NOMO-1 treated with DMSO at 0.1 percent for 48 hours (cell line): ENCODE results near the gene STING1.
"Not testable (repeated sequence)": the region's sequence is repeated elsewhere in the genome, so short reads cannot be mapped to it uniquely, and the experiment has no call there.

Experiments
- DNase-seq: peaks from one replicate; lab custom pipeline; 2025; ENCODE audit not compliant: unreplicated experiment; lab: John Stamatoyannopoulos, UW

The STING1 gene

DNA sequence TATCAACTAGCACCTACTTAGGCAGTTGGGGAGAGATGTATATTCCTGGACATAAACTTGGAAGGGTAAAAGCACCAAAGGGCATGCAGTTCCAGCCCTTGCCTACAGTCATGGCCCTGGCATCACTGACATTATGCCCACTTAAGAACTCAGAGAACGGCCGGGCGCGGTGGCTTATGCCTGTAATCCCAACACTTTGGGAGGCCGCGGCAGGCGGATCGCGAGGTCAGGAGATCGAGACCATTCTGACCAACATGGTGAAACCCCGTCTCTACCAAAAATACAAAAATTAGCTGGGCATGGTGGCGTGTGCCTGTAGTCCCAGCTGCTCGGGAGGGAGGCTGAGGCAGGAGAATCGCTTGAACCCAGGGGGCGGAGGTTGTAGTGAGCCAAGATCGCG, 42.1 kb downstream of the STING1 start:
- not testable (repeated sequence) for DNase-seq

DNA sequence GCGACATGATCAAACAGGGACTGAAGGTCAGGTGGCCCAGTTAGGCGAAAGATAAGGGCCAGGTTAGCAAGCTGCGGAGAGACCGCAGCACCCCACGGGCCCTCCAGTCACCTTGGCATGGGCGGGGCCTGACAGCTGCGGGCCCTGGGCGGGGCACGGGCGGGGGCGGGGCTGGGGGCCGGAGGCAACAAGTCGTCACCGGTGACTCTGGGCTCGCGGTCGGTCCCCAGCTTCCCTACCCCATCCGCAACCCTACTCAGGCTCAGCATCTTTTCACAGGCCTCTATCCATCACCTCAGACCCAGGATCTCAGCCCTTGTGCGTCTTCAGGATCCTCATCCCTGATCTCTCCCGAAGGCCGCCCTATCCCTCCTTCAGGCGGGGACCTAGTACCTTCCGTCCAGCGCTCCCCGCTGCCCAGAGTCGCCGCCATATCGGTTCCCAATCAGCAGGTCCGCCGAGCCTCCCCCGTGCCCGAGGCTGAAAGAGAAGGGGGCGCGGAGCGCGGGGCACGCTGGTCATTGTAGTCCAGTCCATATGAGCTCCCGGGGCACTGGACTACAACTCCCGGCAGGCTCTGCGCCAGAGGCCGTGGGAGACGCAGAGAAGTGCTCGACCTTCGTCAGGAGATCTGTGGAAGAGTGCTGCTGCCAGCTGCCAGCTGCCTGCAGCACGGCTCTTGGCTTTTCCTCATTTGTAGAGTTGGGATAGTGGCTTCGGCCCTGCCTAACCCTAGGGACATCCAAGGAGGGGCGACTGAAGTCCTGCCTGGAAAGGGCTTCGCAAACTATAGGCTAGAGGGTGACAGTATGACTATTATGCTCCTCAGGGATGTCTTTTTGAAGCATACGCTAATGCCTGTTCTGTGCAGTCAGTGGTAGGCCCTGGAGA, 43.3 kb downstream of the STING1 start, which contains the start of gene DNAJC18:
Gene DNAJC18, minus strand, starts transcription at position 513 of the 891 bp plus-strand sequence. Its CDS starts 80 bp downstream, at position 433.
- DNase-seq, result peak; percentile 85

DNA sequence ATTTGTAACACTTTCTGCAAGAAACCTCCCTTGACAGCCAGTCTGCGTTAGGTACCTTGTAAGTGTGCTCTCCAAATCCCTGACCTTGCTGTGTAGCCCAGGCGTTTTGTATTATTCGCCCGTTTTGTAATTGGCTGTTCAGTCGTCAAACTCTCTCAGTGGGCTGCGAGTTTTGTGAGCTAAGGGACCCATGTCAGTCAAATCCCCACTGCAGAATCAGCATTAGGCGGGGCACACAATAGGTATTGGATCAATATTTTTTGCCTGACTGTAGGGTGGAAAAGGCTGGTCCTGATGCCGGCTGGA, 43.9 kb downstream of the STING1 start:
- DNase-seq, result no peak

DNA sequence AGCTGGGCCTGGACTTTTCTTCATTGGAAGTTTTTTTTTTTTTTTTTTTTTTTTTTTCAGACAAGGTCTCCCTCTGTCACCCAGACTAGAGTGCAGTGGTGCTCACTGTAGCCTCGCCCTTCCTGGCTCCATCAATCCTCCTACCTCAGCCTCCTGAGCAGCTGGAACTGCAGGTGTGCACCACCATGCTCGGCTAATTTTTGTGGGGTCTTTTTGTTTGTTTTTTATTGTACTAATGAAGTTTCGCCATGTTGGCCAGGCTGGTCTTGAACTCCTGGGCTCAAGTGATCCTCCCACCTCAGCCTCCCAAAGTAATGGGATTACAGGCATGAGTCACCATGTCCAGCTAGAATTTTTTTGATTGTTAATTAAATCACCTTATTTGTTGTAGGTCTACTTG, 46.9 kb downstream of the STING1 start:
- no peak for DNase-seq

DNA sequence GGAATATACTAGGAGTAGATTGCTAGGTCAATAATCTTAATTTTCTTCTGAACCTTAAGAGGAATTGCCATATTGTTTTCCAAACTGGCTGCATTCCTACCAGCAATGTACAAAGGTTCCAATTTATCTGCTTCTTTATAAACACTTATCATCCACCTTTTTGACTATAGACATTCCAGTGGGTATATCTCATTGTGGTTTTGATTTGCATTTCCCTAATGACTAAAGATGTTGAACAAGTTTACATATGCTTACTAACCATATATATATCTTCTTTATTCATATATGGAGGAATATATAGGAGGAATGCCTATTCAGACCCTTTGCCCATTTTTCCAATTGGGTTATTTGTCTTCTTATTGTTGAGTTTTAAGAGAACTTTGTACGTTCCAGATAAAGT, 50.9 kb downstream of the STING1 start:
- no peak for DNase-seq

DNA sequence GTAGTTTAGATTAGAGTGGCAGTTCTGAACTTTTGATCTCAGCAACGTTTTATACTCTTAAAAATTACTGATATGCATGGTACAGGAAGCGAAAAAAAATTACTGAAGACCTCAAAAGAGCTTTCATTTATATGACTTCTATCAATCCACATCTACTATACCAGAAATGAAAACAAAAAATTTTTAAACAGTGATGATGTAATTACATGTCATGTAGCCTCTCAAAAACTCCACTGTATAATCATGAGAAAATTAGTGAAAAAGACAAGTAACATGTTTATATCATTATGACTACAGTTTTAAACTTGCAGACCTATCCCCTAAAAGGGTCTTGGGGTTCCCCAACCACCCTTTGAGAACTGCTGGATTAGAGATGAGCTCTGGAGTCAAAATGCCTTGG, 52.5 kb downstream of the STING1 start:
- DNase-seq, result no peak

DNA sequence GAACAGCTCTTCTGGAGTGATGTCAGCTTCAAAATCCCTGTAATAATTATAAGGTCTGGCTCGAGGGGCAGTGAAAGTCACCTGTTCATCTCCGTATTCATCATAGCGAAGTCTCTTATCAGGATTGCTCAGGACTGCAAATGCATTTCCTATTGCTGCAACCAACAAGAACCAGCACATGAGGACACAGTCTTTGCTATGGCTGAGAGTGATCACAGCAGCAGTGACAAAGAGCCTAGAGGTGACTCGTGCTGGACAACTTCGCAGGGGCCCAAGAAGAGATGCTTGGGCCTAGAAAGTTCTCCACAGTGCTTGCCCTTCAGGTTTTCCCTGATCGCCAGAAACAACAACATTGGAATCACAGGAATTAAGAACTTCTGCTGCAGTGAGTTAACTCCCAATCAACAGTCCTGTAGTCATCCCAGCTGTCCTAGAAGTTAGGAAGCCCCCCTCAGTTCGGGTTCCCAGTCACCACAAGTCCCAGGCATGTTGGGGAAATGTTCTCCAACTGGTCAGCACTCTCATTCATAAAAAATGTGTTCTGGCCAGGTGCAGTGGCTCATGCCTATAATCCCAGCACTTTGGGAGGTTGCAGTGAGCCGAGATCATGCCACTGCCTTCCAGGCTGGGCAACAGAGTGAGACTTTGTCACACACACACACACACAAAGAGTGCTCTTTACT, 56.2 kb downstream of the STING1 start:
- DNase-seq, result no peak
